A549 treated with ZK216348 at 1 μM for 4 hours (cell line): ENCODE data around the gene RNPEPL1. TPM values are rescaled to one million over a fixed set of nuclear protein-coding genes. Genes with fewer than 3 reads are reported as not detected.

Experiments used
- total RNA-seq: library from RNA; stranded (reverse); fragments of 200-300 nt; extraction: Qiagen RNA extraction; gene quantifications from 5 replicates; pipeline ENCODE4 v1.2.3, GENCODE V29; 2022; ENCODE audit warnings: low read depth

RNPEPL1 gene
- total RNA-seq: 33.3 to 71.1 TPM (median 60.4 TPM) in 5 replicates

GRCh38 chr2:240567872-240568677 lies at the start of gene RNPEPL1:
RNPEPL1 (plus strand) TSS chr2:240568484; CDS start chr2:240568587, 103 bp downstream.

GRCh38 chr2:240557808-240558207 lies 10.5 kb upstream of the RNPEPL1 start, which contains the start of gene ANKMY1:
ANKMY1 (minus strand) TSS chr2:240557988; CDS start chr2:240557335, 653 bp downstream.

GRCh38 chr2:240560084-240560479 lies 8.2 kb upstream of the RNPEPL1 start, which contains the start of gene DUSP28:
DUSP28 (plus strand) TSS chr2:240560357; CDS start chr2:240560685, 328 bp downstream.

GRCh38 chr2:240586198-240586918 lies 18.1 kb downstream of the RNPEPL1 start, which contains the start of gene CAPN10:
CAPN10 (plus strand) TSS chr2:240586734; CDS start chr2:240586912, 178 bp downstream.

GRCh38 chr2:240624950-240625621 lies 56.8 kb downstream of the RNPEPL1 start, which contains the start of gene GPR35:
GPR35 (plus strand) TSS chr2:240625480; CDS start chr2:240629953, 4,473 bp downstream.

Other genes starting within 250 kb of the RNPEPL1 start
- gene GPC1, start 132.8 kb upstream of the RNPEPL1 start, total RNA-seq: 115 to 247 TPM (median 223 TPM) in 5 replicates
- gene ANKMY1, start 10.5 kb upstream of the RNPEPL1 start, total RNA-seq: 10.5 to 13.0 TPM (median 11.3 TPM) in 5 replicates
- 3.8 to 10.0 TPM (median 7.6 TPM) in 5 replicates for gene DUSP28, start 8.1 kb upstream of the RNPEPL1 start, total RNA-seq
- 10.2 to 30.7 TPM (median 22.3 TPM) in 5 replicates for gene CAPN10, start 18.2 kb downstream of the RNPEPL1 start, total RNA-seq
- 0.34 to 1.6 TPM (median 1.1 TPM) in 5 replicates for gene GPR35, start 57.0 kb downstream of the RNPEPL1 start, total RNA-seq
- not detected in 5 replicates for gene AQP12B, start 114.4 kb downstream of the RNPEPL1 start, total RNA-seq
- not detected in 5 replicates for gene AQP12A, start 123.4 kb downstream of the RNPEPL1 start, total RNA-seq